Endothelial cell of umbilical vein (primary cell): Measurements from ENCODE around the gene JARID2. TPM values are rescaled to one million over a fixed set of nuclear protein-coding genes. Genes with fewer than 3 reads are reported as not detected.

Source experiments
- BruUV-seq: library from RNA; stranded (reverse); fragments of 400-500 nt; replicated peaks from 2 replicates; lab custom pipeline; 2021; lab: Mats Ljungman, UMichigan
- CTCF ChIA-PET: fragments of 300-600, 350-600 bp; sonication (Branson Sonifier 250); formaldehyde crosslinking; loops from one replicate; lab custom pipeline; 2021; ENCODE audit warnings: antibody characterized with exemption, inconsistent platforms; lab: Charles Lee
- POLR2A ChIA-PET: fragments of 300-600, 350-600 bp; sonication (Branson Sonifier 250); formaldehyde crosslinking; loops from one replicate; lab custom pipeline; 2021; ENCODE audit warnings: antibody characterized with exemption, inconsistent platforms; lab: Charles Lee
- DNase-seq: peaks from one replicate; pipeline ENCODE4 v3.0.0-alpha.2; 2011; ENCODE audit warnings: low read depth, low spot score
- FAIRE-seq: peaks from 2 replicates; lab custom pipeline; 2011; peaks lifted over from hg19 to GRCh38; lab: Jason Lieb, UNC
- H2AFZ ChIP-seq: 2 replicates; pipeline ENCODE4 v1.6.0; 2012; ENCODE audit warnings: low read depth, low read length, control low read depth, inconsistent platforms
- H3K27ac ChIP-seq: 2 replicates; pipeline ENCODE4 v1.5.1; 2011; ENCODE audit warnings: low read depth, mild to moderate bottlenecking, control low read depth, low read length, moderate library complexity; ENCODE audit not compliant: insufficient read depth
- H3K27me3 ChIP-seq, 2 experiments: 2 replicates each; pipeline versions ENCODE4 v1.6.0 to v1.6.1; 2011; ENCODE audit warnings: low read length in 2 of 2, mixed read lengths in 1 of 2; ENCODE audit not compliant: control insufficient read depth in 2 of 2, insufficient read depth in 2 of 2
- H3K36me3 ChIP-seq, 2 experiments: 2 replicates in 1 of 2; 3 replicates in 1 of 2; pipeline ENCODE4 v1.5.1; 2011; ENCODE audit warnings: low read length in 2 of 2, mild to moderate bottlenecking in 1 of 2, moderate library complexity in 1 of 2; ENCODE audit not compliant: control insufficient read depth in 2 of 2, insufficient read depth in 2 of 2; ENCODE audit errors: extremely low read depth in 1 of 2
- H3K4me1 ChIP-seq: 3 replicates; pipeline ENCODE4 v1.5.1; 2011; ENCODE audit warnings: mild to moderate bottlenecking, low read length; ENCODE audit not compliant: control insufficient read depth, insufficient read depth; ENCODE audit errors: extremely low read depth
- H3K4me2 ChIP-seq: 2 replicates; pipeline ENCODE4 v1.6.1; 2011; ENCODE audit warnings: low read length, control low read depth, mixed read lengths; ENCODE audit not compliant: insufficient read depth
- H3K4me3 ChIP-seq, 3 experiments: fragments of 200-600 bp in 1 of 3; sonication (generic), shearing (Covaris generic) in 1 of 3; replicated peaks in 1 of 3; 2 replicates each; pipeline ENCODE4 v1.5.1; 2011 to 2016; ENCODE audit warnings: control low read depth in 3 of 3, low read length in 3 of 3, mild to moderate bottlenecking in 2 of 3, inconsistent platforms in 1 of 3, low read depth in 1 of 3, moderate library complexity in 1 of 3; ENCODE audit not compliant: insufficient read depth in 1 of 3
- H3K79me2 ChIP-seq: 2 replicates; pipeline ENCODE4 v1.6.0; 2012; ENCODE audit warnings: low read length, inconsistent platforms; ENCODE audit not compliant: control insufficient read depth, insufficient read depth
- H3K9ac ChIP-seq: replicated peaks from 2 replicates; pipeline ENCODE3; 2011; ENCODE audit warnings: low read length, control low read depth; ENCODE audit not compliant: insufficient read depth; ENCODE audit errors: extremely low read depth
- H3K9me1 ChIP-seq: replicated peaks from 3 replicates; pipeline ENCODE4 v1.6.0; 2011; ENCODE audit warnings: mild to moderate bottlenecking, low read length; ENCODE audit not compliant: control insufficient read depth, insufficient read depth; ENCODE audit errors: extremely low read depth
- H3K9me3 ChIP-seq: replicated peaks from 2 replicates; pipeline ENCODE4 v1.5.1; 2012; ENCODE audit warnings: low read length, inconsistent platforms; ENCODE audit not compliant: control insufficient read depth, insufficient read depth
- H4K20me1 ChIP-seq: replicated peaks from 2 replicates; pipeline ENCODE3; 2011; ENCODE audit warnings: mild to moderate bottlenecking, low read length; ENCODE audit not compliant: control insufficient read depth, insufficient read depth; ENCODE audit errors: extremely low read depth
- CTCF ChIP-seq, 2 donors: IDR thresholded peaks; 1 replicate in 1 of 2; 2 replicates in 1 of 2; pipeline ENCODE4 v1.5.1; 2011; ENCODE audit warnings: low read length in 2 of 2, mild to moderate bottlenecking in 2 of 2, moderate library complexity in 2 of 2, control low read depth in 1 of 2, inconsistent platforms in 1 of 2, low read depth in 1 of 2; ENCODE audit not compliant: insufficient read depth in 1 of 2; ENCODE audit errors: extremely low read depth in 1 of 2
- EZH2 ChIP-seq: IDR thresholded peaks from 2 replicates; pipeline ENCODE4 v1.6.1; 2012; ENCODE audit warnings: borderline replicate concordance, low read depth, mild to moderate bottlenecking, moderate library complexity, low read length, inconsistent platforms; ENCODE audit not compliant: severe bottlenecking
- FOS ChIP-seq: IDR thresholded peaks from 2 replicates; pipeline ENCODE4 v1.6.1; 2011; ENCODE audit warnings: mild to moderate bottlenecking, low read length, moderate library complexity, borderline replicate concordance; ENCODE audit not compliant: insufficient read depth
- GATA2 ChIP-seq: IDR thresholded peaks from 2 replicates; pipeline ENCODE4 v1.7.0; 2011; ENCODE audit warnings: low read depth, mild to moderate bottlenecking, moderate library complexity, mixed read lengths, low read length; ENCODE audit not compliant: insufficient read length, insufficient read depth
- JUN ChIP-seq: IDR thresholded peaks from 2 replicates; pipeline ENCODE4 v1.6.1; 2011; ENCODE audit warnings: borderline replicate concordance, low read depth; ENCODE audit not compliant: insufficient read length, insufficient read depth
- MAX ChIP-seq: IDR thresholded peaks from 2 replicates; pipeline ENCODE4 v1.6.1; 2011; ENCODE audit not compliant: insufficient read depth, insufficient read length
- MYC ChIP-seq: IDR thresholded peaks from one replicate; pipeline ENCODE4 v1.6.1; 2011; ENCODE audit warnings: mild to moderate bottlenecking, low read depth, low read length
- POLR2A ChIP-seq: IDR thresholded peaks from 2 replicates; pipeline ENCODE4 v1.6.1; 2012; ENCODE audit warnings: low read depth, mild to moderate bottlenecking, control low read depth, low read length
- POLR2AphosphoS5 ChIP-seq: IDR thresholded peaks from 2 replicates; pipeline ENCODE4 v1.6.1; 2012; ENCODE audit warnings: low read depth, mild to moderate bottlenecking, control low read depth, low read length, moderate library complexity; ENCODE audit not compliant: insufficient read depth
- dilution Hi-C: fragments of 300-500 bp; cut with MboI; formaldehyde crosslinking; loops from one replicate; pipeline ENCODE4 v1.15.0; 2019; ENCODE audit warnings: low sequenced_read_pairs; ENCODE audit not compliant: extremely low pct_ligation_motif_present
- intact Hi-C: fragments of 100-400 bp; cut with micrococcal nuclease; formaldehyde crosslinking; loops from one replicate; pipeline ENCODE4 v1.10.0; 2022
- polyA plus RNA-seq, 4 experiments: library from polyadenylated mRNA; depleted of rRNA in 3 of 4; stranded (reverse) in 3 of 4; unstranded in 1 of 4; fragments of >200 nt; gene quantifications; 2 replicates each; pipeline versions ENCODE4 v1.2.1 to v1.2.3, GENCODE V29; 2011 to 2012; ENCODE audit warnings: missing spikeins in 1 of 4
- total RNA-seq: library from RNA; stranded (reverse); gene quantifications from 2 replicates; pipeline ENCODE4 v1.2.3, GENCODE V29; 2021

Gene JARID2
- total and polyA plus RNA-seq, 2 donors (not counting 3 experiments of a cell fraction or from before 2014, with no cell fraction given): 2.9 to 10.6 TPM

- Histone ChIP-seq H3K9me1 (no peaks in the 10 kb centered on the region), H3K9me3 (no peaks in the 10 kb centered on the region), H3K9ac (no peak overlapping the region), H3K36me3 (peaks cover 0 to 2% of the 10 kb centered on the region in 2 experiments), H3K27me3 (no peaks in the 10 kb centered on the region), H4K20me1 (no peaks in the 10 kb centered on the region), H3K27ac (no peak overlapping the region), H2AFZ (no peak overlapping the region), H3K4me2 (no peak overlapping the region), H3K4me3 (no peak overlapping the region), H3K4me1 (no peaks in the 10 kb centered on the region), H3K79me2 (no peaks in the 10 kb centered on the region)
- CTCF ChIA-PET: no interaction called here
- dilution Hi-C loops: no loop called here
- TF ChIP-seq EZH2: no peak
- no peak for TF ChIP-seq MAX
- TF ChIP-seq POLR2A: no peak
- no peak for TF ChIP-seq GATA2
- no peak for TF ChIP-seq CTCF (IDR thresholded peaks at IDR 0.05; ENCODE audit: extremely low read depth in 1 of 2, insufficient read depth in 1 of 2, low read depth in 1 of 2, low read length in 2 of 2)
- TF ChIP-seq MYC: no peak
- TF ChIP-seq FOS: no peak
- no peak for TF ChIP-seq POLR2AphosphoS5
- TF ChIP-seq JUN: no peak
- DNase-seq (no peak), FAIRE-seq (no peak)
- no TSS peak for BruUV-seq
- POLR2A ChIA-PET: no interaction called here
- intact Hi-C loops: no loop called here
Observed at GRCh38 chr6:15487262-15487661, 241.4 kb downstream of the JARID2 start.
